A549 treated with Mapracorat at 1 μM for 4 hours (cell line): ENCODE measurements around the gene LRRN2. TPM values are rescaled to one million over a fixed set of nuclear protein-coding genes. Genes with fewer than 3 reads are reported as not detected.

Source experiments
- total RNA-seq: library from RNA; stranded (reverse); fragments of 200-300 nt; extraction: Qiagen RNA extraction; gene quantifications from 5 replicates; pipeline ENCODE4 v1.2.3, GENCODE V29; 2022

Gene LRRN2
- 11.7 to 15.3 TPM (median 12.7 TPM) in 5 replicates for total RNA-seq

GRCh38 chr1:204685236-204686006, at the start of gene LRRN2:
Gene LRRN2, minus strand, starts transcription at chr1:204685738. Its CDS starts 65,746 bp downstream, at chr1:204619992.

Other genes starting within 250 kb of the LRRN2 start
- 4.7 to 7.5 TPM (median 6.9 TPM) in 5 replicates for gene PIK3C2B, start 190.9 kb downstream of the LRRN2 start, total RNA-seq
- 3.5 to 5.4 TPM (median 4.0 TPM) in 5 replicates for gene MDM4, start 169.3 kb downstream of the LRRN2 start, total RNA-seq
- 1.1 to 1.8 TPM (median 1.5 TPM) in 5 replicates for gene NFASC, start 185.1 kb upstream of the LRRN2 start, total RNA-seq